HG03442 (cell line): ENCODE data around the gene GLG1.

Experiments
- ATAC-seq: cut with Tn5 transposase; IDR thresholded peaks from one replicate; pipeline ENCODE4 v1.9.1; 2021; ENCODE audit warnings: mild to moderate bottlenecking, moderate library complexity; ENCODE audit not compliant: unreplicated experiment

The GLG1 gene

DNA sequence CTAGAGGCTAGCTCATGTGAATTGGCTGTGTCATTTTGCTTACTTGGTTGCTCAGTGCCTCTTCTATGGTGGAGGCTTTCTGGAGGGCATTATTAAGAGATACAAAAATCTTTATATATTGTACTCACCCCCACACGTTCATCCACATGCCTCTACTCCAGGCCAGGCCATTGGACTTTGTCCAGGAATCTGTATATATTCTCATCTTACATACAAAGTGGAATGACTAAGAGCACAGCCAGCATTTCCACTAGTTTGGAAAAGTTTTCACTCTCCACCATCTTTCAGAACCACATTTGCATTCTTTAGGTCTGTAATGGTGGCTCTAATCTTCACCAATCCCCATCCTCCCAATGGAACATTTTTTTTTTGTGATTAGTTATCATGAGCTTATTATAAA lies 4.8 kb upstream of the GLG1 start:
- ATAC-seq = no peak

DNA sequence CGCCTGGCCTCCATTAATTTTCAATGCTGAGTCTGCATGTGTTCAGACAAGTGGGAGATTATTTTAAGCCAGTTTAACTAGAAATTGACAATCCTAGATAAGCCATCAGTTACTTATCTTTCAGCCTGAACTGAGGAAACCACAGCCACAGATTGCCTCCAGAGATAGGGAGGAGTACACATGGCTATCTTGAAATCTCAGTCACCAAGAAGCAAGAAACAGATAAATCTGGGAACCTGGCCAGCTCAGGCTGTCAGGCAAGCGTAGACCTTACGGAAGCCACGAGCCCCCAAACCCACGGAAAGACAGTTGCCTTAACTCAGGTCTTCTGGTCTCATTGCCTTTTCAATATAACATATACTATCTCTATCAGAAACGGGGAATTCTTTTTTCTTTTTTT lies 2.0 kb upstream of the GLG1 start:
- no peak for ATAC-seq

DNA sequence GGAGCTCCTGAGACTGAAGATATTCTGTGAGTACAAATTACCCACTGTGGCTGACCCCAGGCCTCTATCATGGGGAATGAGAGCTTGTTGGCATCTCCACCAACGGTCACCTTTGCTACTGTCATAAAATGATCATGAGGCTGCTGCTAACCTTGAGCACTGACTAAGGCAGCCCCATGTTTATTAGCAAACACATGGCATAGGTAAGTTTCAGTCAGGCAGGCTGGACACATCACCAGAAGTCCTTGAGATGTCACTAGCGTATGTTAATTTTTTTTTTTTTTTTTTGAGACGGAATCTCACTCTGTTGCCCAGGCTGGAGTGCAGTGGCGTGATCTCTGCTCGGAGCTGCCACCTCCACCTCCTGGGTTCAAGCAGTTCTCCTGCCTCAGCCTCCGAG lies 1.5 kb upstream of the GLG1 start:
- no peak for ATAC-seq

DNA sequence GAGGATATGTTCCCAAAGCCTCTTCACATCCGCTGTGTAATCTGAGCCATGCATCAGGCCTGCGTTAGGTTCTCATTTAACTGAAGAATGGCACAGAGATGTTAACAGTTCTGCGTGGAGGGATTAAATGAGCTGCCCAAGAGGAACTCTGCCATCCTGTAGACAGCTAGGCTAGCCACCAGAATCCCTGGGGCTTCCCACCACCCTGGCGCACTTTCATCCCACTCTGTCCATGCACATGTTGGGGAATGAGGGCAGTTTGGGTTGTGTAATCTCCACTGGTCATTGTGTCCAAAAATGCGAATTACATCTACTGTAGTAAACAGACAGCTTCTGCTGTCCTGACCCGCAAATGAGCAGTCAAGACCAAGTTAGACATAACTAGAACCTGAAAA lies 1.0 kb upstream of the GLG1 start:
- no peak for ATAC-seq

GRCh38 chr16:74607310-74607961 lies 522 bp upstream of the GLG1 start:
- ATAC-seq = peak; percentile 25

- no peak for ATAC-seq
These were observed 981 bp downstream of the GLG1 start for GRCh38 chr16:74605746-74606520.

DNA sequence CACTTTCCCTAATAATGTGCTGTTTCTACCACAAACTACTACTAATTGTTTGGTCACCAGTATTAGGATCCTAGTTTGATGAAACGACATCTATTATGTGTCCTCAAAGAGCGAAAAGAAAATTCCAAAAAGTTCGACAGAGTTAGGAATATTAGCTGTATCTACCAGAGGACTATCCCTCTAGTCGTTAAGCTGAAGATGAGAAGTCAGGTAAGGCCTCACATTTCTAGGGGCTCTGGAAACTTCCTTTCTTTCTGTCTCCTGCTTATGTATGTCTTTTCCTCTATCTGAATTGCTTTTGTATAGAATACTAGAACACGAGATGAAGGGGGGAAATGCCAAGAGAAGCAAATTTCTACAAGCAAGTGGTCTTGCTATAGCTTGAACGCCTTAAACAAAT lies 1.6 kb downstream of the GLG1 start:
- no peak for ATAC-seq

- no peak for ATAC-seq
These were observed 3.1 kb downstream of the GLG1 start for GRCh38 chr16:74603848-74604247.

- peak; percentile 89 for ATAC-seq
These were observed 5.6 kb downstream of the GLG1 start for GRCh38 chr16:74601126-74601871.

DNA sequence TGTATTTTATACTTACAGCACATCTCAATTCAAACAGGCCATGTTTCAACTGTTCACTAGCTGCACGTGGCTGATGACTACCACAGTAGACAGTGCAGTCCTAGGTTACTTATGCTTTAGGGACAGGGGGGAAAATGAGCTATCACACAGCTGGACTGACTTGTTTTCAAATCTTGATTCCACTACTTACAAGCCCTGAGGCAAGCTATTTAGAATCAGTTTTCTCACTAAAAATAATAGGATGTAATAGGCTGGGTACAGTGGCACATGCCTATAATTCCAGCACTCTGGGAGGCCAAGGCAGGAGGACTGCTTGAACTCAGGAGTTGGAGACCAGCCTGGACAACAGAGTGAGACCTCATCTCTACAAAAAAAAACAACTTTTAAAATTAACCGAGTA lies 10.3 kb downstream of the GLG1 start:
- ATAC-seq = no peak

- ATAC-seq = no peak
These were observed 14.1 kb downstream of the GLG1 start for GRCh38 chr16:74592847-74593246.

DNA sequence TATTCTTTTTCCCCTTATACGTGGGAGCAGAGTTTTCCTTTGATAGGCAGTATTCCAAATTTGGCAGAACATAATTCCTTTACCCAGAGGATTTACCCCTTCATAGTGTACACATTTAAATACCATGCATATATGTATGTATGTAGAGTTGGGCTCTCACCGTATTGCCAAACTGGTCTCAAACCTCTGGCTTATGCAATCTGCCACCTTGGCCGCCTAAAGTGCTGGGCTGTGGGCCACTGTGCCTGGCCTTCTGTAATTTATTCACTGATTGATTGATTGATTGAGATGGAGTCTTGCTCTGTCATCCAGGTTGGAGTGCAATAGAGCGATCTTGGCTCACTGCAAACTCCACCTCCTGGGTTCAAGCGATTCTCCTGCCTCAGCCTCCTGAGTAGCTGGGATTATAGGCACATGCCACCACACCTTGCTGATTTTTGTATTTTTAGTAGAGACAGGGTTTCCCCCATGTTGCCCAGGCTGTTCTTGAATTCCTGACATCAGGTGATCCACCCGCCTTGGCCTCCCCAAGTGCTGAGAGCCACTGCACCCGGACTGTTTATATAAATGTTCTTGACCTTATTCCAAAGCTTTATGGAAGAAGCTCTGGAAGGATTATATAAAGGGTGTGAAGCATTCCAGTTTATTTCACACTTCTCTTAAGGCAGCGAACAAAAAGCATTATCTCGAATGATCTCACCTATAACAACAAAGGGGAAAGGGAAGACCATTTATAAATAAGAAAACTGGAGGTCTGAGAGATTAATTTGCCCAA lies 14.9 kb downstream of the GLG1 start:
- ATAC-seq = no peak

DNA sequence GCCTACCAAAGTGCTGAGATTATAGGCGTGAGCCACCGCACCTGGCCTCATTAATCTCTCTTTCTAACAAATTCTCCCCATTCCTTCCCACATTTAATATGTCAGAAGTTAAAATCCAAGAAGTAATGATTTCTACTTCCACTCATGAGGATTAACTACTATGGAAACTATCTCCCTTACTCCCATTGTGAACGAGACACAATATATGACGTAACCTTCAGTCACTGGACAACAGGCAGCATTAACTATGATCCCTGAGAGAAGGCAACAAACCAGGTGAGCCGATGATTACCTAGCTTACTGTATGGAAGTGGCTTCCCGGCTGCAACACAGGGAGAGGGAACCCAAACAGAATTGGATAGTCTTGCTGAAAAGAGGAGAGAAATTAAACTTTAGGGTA lies 20.0 kb downstream of the GLG1 start:
- no peak for ATAC-seq

DNA sequence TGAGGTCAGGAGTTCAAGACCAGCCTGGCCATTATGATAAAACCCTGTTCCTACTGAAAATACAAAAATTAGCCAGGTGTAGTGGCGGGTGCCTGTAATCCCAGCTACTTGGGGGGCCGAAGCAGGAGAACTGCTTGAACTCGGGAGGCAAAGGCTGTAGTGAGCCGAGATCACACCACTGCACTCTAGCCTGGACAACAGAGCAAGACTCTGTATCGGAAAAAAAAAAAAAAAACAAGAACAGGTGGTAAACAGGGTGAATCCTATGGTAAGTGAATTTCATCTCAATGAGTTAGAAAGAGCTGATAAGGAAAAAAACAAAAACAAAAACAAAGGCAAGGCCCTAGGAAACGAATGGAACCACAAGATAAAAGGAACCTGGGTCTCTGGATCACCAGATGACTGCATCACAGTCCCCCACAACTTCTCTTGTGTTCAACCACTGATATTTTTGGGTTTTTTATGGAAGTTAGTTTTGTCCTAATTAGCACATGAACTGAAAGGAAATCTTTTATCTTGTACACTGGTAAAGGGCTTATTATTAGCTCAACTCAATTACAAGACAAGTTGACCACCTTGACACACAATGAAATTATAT lies 21.0 kb downstream of the GLG1 start:
- no peak for ATAC-seq

DNA sequence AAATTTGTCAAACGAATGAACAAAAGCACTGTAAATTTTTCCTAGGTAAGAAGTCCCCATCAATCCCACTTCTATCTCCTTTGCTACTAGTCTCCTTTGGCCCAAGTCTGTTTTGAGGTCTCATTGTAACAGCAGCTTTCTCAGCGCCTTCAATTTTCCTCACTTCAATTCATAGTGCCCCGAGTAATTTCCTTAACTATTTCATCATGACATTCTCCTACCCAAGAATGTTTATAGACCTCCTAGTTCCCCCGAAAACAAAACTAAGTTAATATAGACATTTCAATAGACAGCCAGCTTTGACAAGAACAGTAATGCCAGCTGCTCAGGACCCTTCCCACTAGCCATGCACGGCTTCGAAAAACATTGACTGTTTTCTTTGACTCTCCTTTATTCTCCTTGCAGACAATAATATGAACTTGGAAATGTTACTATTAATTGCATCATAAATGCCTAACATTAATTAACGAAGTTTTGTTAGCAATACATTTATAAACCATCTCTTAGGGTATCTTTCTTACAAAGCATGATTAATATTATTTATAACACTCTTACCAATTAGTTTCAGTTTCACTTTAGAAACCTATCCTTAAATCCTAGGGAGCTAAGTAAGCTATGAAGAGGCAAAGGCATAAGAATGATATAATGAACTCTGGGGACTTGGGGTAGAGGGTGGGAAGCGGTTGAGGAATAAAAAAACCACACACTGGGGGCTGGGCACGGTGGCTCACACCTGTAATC lies 22.8 kb downstream of the GLG1 start:
- no peak for ATAC-seq

DNA sequence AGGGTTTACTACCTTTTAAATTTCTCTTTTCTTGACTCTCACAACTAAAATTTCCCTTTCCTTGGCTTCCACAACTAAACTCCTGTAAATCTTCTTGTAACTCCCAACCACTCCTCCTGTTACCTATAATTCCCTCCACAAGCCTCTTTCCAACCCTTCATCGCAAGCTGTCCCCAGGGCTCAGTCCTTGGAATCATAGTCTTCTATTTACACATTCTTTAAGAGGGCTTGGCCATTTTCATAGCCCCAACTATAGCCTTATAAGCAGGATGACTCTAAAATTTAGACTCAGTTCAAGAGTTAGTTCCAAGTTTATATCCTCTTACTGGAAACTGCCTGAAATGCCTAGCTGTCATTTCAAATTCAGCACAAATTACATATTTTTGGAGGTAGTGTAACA lies 23.9 kb downstream of the GLG1 start:
- no peak for ATAC-seq

- ATAC-seq = no peak
These were observed 26.1 kb downstream of the GLG1 start for GRCh38 chr16:74580833-74581232.

- no peak for ATAC-seq
These were observed 28.1 kb downstream of the GLG1 start for GRCh38 chr16:74578838-74579237.

DNA sequence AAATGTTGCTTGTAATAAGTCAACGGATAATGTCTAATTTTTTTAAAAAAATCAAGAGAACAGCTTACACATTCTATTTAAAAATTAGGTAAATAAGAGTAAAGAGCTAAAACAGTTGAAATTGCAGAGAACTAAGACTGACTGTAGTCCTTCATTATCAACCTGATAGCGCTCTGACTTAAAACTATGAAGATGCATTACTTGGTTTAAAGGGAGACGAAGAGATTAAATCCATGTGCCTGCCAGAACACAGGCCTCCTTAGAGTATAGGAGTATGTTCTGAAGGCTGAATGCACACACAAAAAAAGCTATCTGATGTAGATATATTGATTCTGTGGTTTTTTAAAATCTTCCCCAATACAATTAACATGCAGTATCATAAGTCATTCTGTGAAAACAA lies 28.5 kb downstream of the GLG1 start:
- ATAC-seq = no peak

DNA sequence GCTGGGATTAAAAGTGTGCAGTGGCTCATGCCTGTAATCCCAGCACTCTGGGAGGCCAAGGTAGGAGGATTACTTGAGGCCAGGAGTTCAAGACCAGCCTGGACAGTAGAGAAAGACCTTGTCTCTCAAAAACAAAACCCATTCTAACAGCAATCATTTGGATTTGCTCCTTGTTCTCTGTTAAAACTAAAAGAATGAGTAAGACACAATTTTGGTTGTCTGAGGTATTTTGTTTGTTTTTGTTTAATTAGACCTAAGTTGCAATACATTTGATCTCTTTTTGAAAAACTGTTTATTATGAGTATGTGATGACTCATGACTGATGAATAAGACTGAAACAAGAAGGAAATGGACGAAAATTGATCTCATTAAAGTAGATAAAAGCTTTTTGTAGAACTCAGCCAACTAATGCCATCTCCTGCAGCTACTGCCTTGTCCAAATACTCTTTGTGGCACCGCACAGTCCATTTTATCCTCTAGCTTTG lies 29.0 kb downstream of the GLG1 start:
- no peak for ATAC-seq
